IMR-90 (cell line): ENCODE results near the gene RPL12.

Source experiments
- MXI1 ChIP-seq: IDR thresholded peaks from 2 replicates; pipeline ENCODE4 v1.6.1; 2012; ENCODE audit warnings: low read depth, mild to moderate bottlenecking, low read length, moderate library complexity, borderline replicate concordance
- POLR2A ChIP-seq: IDR thresholded peaks from 2 replicates; pipeline ENCODE4 v1.6.1; 2012; ENCODE audit warnings: mild to moderate bottlenecking, low read depth, low read length

- TF ChIP-seq MXI1 (no peak), POLR2A (no peak)
Measured at GRCh38 chr9:127495884-127496555, 44.8 kb upstream of the RPL12 start.
